T-cell (primary cell): Measurements from ENCODE around the gene MCTP1. TPM values are rescaled to one million over a fixed set of nuclear protein-coding genes. Genes with fewer than 3 reads are reported as not detected.

Source experiments
- ATAC-seq, 4 experiments: fragments of 200-7000 bp in 3 of 4; fragments of 150-1000 bp in 1 of 4; cut with Tn5 transposase; replicated peaks in 1 of 4; 1 replicate in 3 of 4; 2 replicates in 1 of 4; pipeline ENCODE4 v1.10.0; 2021; ENCODE audit warnings: moderate library complexity in 3 of 4, mild to moderate bottlenecking in 2 of 4, moderate number of reproducible peaks in 1 of 4
- CTCF ChIA-PET, 2 donors: fragments of 300-600 bp; sonication (Branson Sonifier 250); formaldehyde crosslinking; loops; one replicate each; lab custom pipeline; 2022; ENCODE audit warnings: antibody characterized with exemption in 2 of 2; lab: Charles Lee
- POLR2A ChIA-PET, 2 donors: fragments of 300-600 bp; sonication (Branson Sonifier 250); formaldehyde crosslinking; loops; one replicate each; lab custom pipeline; 2022; ENCODE audit warnings: antibody characterized with exemption in 2 of 2; lab: Charles Lee
- DNase-seq, 35 experiments: peaks; one replicate each; pipeline versions ENCODE4 v3.0.0 to v3.0.0-alpha.2; 2013 to 2023
- H3K27ac ChIP-seq: one replicate; pipeline ENCODE4 v1.5.1; 2013; ENCODE audit warnings: low read length
- H3K27me3 ChIP-seq, 2 experiments: replicated peaks in 1 of 2; 1 replicate in 1 of 2; 2 replicates in 1 of 2; pipeline versions ENCODE4 v1.6.1 to v1.7.0; 2013; ENCODE audit warnings: low read length in 1 of 2, mixed read lengths in 1 of 2; ENCODE audit not compliant: control insufficient read depth in 2 of 2, insufficient read depth in 2 of 2; ENCODE audit errors: extremely low read depth in 1 of 2
- H3K36me3 ChIP-seq, 2 donors: 1 replicate in 1 of 2; 2 replicates in 1 of 2; pipeline versions ENCODE4 v1.6.1 to v1.7.0; 2013; ENCODE audit warnings: low read length in 1 of 2; ENCODE audit not compliant: control insufficient read depth in 2 of 2, insufficient read depth in 1 of 2; ENCODE audit errors: extremely low read depth in 1 of 2
- H3K4me1 ChIP-seq, 2 experiments: 1 replicate in 1 of 2; 2 replicates in 1 of 2; pipeline versions ENCODE4 v1.6.1 to v1.7.0; 2013; ENCODE audit warnings: low read length in 2 of 2, mixed read lengths in 1 of 2; ENCODE audit not compliant: insufficient read depth in 2 of 2, control insufficient read depth in 1 of 2; ENCODE audit errors: extremely low read depth in 1 of 2
- H3K4me3 ChIP-seq, 2 donors: 1 replicate in 1 of 2; 2 replicates in 1 of 2; pipeline versions ENCODE4 v1.5.1 to v1.7.0; 2013; ENCODE audit warnings: mild to moderate bottlenecking in 2 of 2, low read length in 1 of 2, moderate library complexity in 1 of 2; ENCODE audit not compliant: control insufficient read depth in 1 of 2; ENCODE audit errors: extremely low read depth in 1 of 2
- H3K9me3 ChIP-seq: 2 replicates; pipeline ENCODE4 v1.7.0; 2013
- H3K27ac Mint-ChIP-seq, 2 donors: one replicate each; pipeline ENCODE4 v1.8.0; 2020 to 2021; ENCODE audit warnings: mild to moderate bottlenecking in 2 of 2, mixed read lengths in 2 of 2
- H3K27me3 Mint-ChIP-seq, 2 donors: one replicate each; pipeline ENCODE4 v1.8.0; 2021 to 2022; ENCODE audit warnings: mixed read lengths in 2 of 2
- H3K36me3 Mint-ChIP-seq: one replicate; pipeline ENCODE4 v1.8.0; 2021; ENCODE audit warnings: mixed read lengths
- H3K4me1 Mint-ChIP-seq, 3 donors: one replicate each; pipeline ENCODE4 v1.8.0; 2020 to 2022; ENCODE audit warnings: mixed read lengths in 3 of 3, mild to moderate bottlenecking in 1 of 3
- H3K4me3 Mint-ChIP-seq, 3 donors: one replicate each; pipeline ENCODE4 v1.8.0; 2020 to 2022; ENCODE audit warnings: mild to moderate bottlenecking in 3 of 3, mixed read lengths in 3 of 3, moderate library complexity in 3 of 3
- H3K9me3 Mint-ChIP-seq, 3 donors: one replicate each; pipeline ENCODE4 v1.8.0; 2020 to 2022; ENCODE audit warnings: mixed read lengths in 3 of 3
- WGBS: methylation state at CpG from one replicate; pipeline ENCODE4 v1.1.5; 2013; ENCODE audit warnings: missing lambda C conversion rate; ENCODE audit not compliant: insufficient coverage; 5-methylcytosine and 5-hydroxymethylcytosine counted together
- total RNA-seq, 35 experiments: library from RNA in 6 of 35; stranded (reverse) in 6 of 35; fragments of 120-200 nt in 1 of 35; gene quantifications; one replicate each; pipeline versions ENCODE4 v1.2.1 to v1.2.4 and lab custom pipeline; 2013 to 2026

MCTP1 gene
- total RNA-seq, 5 donors from 2014 or later (not counting 1 experiment from before 2014, with no cell fraction given), result 0.21 to 2.9 (median 1.7) TPM; not detected in 1

DNA sequence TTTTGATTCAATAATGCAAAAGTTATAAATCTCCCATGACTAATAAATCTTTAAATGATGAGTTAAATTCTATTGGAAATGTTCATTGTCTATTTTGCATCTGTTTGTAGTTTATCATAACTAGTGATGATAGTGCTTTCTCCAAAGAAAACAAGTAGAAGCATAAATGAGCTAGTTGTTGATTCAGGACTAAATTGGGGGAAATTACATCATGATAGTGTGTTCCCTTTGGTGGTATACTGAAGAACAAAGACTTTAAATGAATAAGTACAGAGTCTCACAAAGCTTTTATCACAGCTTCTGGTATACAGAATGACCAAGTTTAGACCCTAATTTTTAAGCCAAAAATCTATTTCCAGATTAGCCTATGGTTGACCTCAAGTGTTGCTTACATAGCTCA, 173.8 kb downstream of the MCTP1 start:
- no peak overlapping the region for H3K27ac Mint-ChIP-seq
- H3K4me1 ChIP-seq, result no peaks in the 10 kb centered on the region
- H3K27me3 Mint-ChIP-seq, result no peaks in the 10 kb centered on the region
- ChIA-PET POLR2A (no interaction called here), CTCF (no interaction called here)
- ATAC-seq (no peak), DNase-seq (no peak)
- no peaks in the 10 kb centered on the region for H3K36me3 Mint-ChIP-seq
- H3K4me1 Mint-ChIP-seq, result no peaks in the 10 kb centered on the region
- H3K4me3 Mint-ChIP-seq, result no peak overlapping the region
- no peak overlapping the region for H3K27ac ChIP-seq
- peaks cover 0 to 5% (median 0%) of the 10 kb centered on the region in 3 donors for H3K9me3 Mint-ChIP-seq
- no peaks in the 10 kb centered on the region for H3K36me3 ChIP-seq
- H3K4me3 ChIP-seq, result no peak overlapping the region
- no peaks in the 10 kb centered on the region for H3K9me3 ChIP-seq
- H3K27me3 ChIP-seq, result no peaks in the 10 kb centered on the region

DNA sequence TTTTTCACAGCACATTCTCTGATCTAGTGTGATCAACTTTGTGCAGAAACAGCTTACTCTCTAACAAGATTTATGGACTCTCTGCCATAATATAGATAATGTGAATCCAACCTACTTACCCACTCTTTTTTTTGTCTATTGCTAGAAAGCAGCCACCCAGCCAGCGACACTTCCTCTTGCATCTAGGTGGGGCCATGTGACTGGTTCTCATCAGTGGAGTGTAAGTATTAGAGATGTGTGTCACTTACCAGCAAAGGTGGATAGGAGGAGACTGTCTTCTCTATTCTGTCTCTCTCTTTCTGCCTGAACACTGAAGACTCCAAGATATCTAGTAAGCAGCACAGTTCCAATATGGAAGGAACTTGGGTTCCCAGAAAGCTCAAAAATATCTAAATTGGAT, 174.8 kb downstream of the MCTP1 start:
- CTCF ChIA-PET, result no interaction called here
- no peak for DNase-seq
- H3K9me3 Mint-ChIP-seq, result no peaks in the 10 kb centered on the region
- no peaks in the 10 kb centered on the region for H3K27me3 Mint-ChIP-seq
- Histone ChIP-seq H3K27ac (no peak overlapping the region), H3K27me3 (no peaks in the 10 kb centered on the region), H3K9me3 (no peaks in the 10 kb centered on the region), H3K4me1 (no peaks in the 10 kb centered on the region), H3K36me3 (no peaks in the 10 kb centered on the region), H3K4me3 (no peak overlapping the region)
- no CpG with 5 or more reads among the region's 1 CpG for WGBS
- no peaks in the 10 kb centered on the region for H3K4me1 Mint-ChIP-seq
- no peak overlapping the region for H3K4me3 Mint-ChIP-seq
- POLR2A ChIA-PET, result no interaction called here
- no peaks in the 10 kb centered on the region for H3K36me3 Mint-ChIP-seq
- no peak for ATAC-seq
- H3K27ac Mint-ChIP-seq, result no peak overlapping the region

DNA sequence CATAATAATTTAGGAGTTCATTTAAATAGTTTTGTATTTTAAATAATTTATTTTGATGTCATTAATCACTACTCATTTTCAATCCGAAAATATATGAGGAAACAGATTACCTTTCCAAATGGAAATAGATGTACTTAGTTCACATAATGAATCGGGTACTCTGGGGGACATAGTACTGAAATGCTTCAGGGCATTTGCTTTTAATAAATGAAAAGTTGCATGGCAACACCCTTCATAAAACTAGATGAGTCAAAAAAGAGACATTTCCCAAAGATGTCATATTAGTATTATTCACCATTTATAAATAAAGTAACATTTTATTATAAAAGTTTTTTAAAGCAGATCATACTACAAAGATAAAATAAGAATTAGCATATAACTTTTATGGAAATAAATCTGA, 177.8 kb downstream of the MCTP1 start:
- Mint-ChIP-seq H3K36me3 (no peaks in the 10 kb centered on the region), H3K27me3 (no peaks in the 10 kb centered on the region), H3K4me1 (no peaks in the 10 kb centered on the region), H3K27ac (no peak overlapping the region), H3K9me3 (no peaks in the 10 kb centered on the region), H3K4me3 (no peak overlapping the region)
- H3K27me3 ChIP-seq, result no peaks in the 10 kb centered on the region
- ChIA-PET POLR2A (interaction anchor here in 1 of 2 donors (0.6 kb wide), 1 partner anchor 164 kb away, joined by 3 read pairs; no protein-coding TSS in a partner anchor), CTCF (no interaction called here)
- H3K36me3 ChIP-seq, result no peaks in the 10 kb centered on the region
- no peaks in the 10 kb centered on the region for H3K4me1 ChIP-seq
- no peaks in the 10 kb centered on the region for H3K9me3 ChIP-seq
- H3K4me3 ChIP-seq, result no peak overlapping the region
- H3K27ac ChIP-seq, result no peak overlapping the region
- ATAC-seq (no peak), DNase-seq (no peak)
- WGBS, result no CpG with 5 or more reads among the region's 2 CpGs

DNA sequence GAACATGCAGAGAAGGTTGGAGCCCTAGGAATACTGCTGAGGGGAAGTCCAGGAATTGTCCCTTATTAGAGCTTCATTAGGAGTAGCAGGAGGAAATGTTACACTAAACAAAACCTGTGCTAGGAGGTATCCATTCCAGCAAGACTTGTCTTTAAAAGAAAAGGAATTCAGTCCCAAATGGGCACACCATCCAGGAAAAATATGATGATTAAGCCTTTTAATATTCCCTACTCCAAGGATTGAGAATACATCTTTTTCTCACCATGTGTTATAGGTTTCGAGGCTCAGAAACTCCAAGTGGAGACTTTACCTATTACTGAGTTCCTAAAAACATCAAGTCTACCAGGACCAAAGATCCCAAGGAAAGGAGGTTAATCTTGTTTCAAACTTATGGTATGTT, 179.3 kb downstream of the MCTP1 start:
- Mint-ChIP-seq H3K36me3 (no peaks in the 10 kb centered on the region), H3K9me3 (no peaks in the 10 kb centered on the region), H3K27ac (no peak overlapping the region), H3K27me3 (no peaks in the 10 kb centered on the region), H3K4me3 (no peak overlapping the region), H3K4me1 (peaks cover 0 to 2% (median 0%) of the 10 kb centered on the region in 3 donors)
- Histone ChIP-seq H3K9me3 (no peaks in the 10 kb centered on the region), H3K36me3 (no peaks in the 10 kb centered on the region), H3K27me3 (no peaks in the 10 kb centered on the region), H3K4me1 (peaks cover 0 to 3% of the 10 kb centered on the region in 2 experiments), H3K27ac (no peak overlapping the region), H3K4me3 (no peak overlapping the region)
- ChIA-PET POLR2A (no interaction called here), CTCF (interaction anchor here in 1 of 2 donors (0.6 kb wide), 1 partner anchor 16 kb away, joined by 4 read pairs; no protein-coding TSS in a partner anchor)
- no CpG with 5 or more reads among the region's 1 CpG for WGBS
- no peak for ATAC-seq
- no peak for DNase-seq

DNA sequence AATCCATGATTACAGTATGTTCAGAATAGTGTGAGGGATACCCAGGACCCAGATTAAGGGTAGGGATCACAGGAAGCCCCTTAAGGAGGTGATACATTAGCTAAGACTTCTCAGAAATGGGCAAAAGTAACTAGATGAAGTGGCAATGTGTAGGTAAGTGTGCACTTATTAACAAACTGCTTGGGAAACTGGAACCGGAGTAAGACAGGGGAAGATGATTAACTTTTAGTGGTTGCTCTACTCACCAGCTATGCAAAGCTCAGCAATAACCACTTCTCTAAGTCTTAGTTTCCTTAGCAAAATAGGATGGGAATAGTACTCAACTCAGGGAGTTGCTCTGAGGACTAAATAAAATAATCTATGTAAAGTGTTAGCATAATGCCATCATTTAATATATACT, 182.2 kb downstream of the MCTP1 start:
- H3K27ac Mint-ChIP-seq, result no peak overlapping the region
- no peak for DNase-seq
- Histone ChIP-seq H3K4me3 (no peak overlapping the region), H3K4me1 (peaks cover 0 to 5% of the 10 kb centered on the region in 2 experiments), H3K36me3 (no peaks in the 10 kb centered on the region), H3K27ac (no peak overlapping the region), H3K9me3 (no peaks in the 10 kb centered on the region), H3K27me3 (no peaks in the 10 kb centered on the region)
- ATAC-seq, result no peak
- no peaks in the 10 kb centered on the region for H3K36me3 Mint-ChIP-seq
- WGBS, result no CpG with 5 or more reads among the region's 1 CpG
- H3K9me3 Mint-ChIP-seq, result no peaks in the 10 kb centered on the region
- H3K27me3 Mint-ChIP-seq, result no peaks in the 10 kb centered on the region
- H3K4me1 Mint-ChIP-seq, result peaks cover 0 to 2% (median 0%) of the 10 kb centered on the region in 3 donors
- CTCF ChIA-PET, result no interaction called here
- POLR2A ChIA-PET, result no interaction called here
- H3K4me3 Mint-ChIP-seq, result no peak overlapping the region

DNA sequence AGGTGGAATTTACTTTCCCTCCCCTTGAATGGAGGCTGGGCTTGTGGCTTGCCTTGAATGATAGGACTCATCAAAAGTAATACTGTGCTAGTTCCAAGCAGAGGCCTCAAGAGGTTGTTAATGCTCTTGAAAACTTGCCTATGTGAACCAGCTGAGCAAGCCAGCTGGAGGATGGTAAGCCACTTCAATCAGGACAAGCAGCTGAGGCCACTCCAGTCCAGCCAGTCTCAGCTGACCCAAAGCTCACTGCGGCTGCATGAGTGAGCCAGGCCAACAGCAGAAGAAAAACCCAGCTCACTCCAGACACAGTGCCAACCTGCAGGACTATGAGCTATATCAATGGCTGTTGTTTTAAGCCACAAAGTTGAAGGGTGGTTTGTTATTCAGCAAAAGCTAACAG, 182.8 kb downstream of the MCTP1 start:
- Histone ChIP-seq H3K36me3 (no peaks in the 10 kb centered on the region), H3K9me3 (no peaks in the 10 kb centered on the region), H3K4me1 (peaks cover 0 to 5% of the 10 kb centered on the region in 2 experiments), H3K27ac (no peak overlapping the region), H3K4me3 (no peak overlapping the region), H3K27me3 (no peaks in the 10 kb centered on the region)
- ChIA-PET POLR2A (no interaction called here), CTCF (no interaction called here)
- ATAC-seq (no peak), DNase-seq (no peak)
- no peak overlapping the region for H3K27ac Mint-ChIP-seq
- H3K4me1 Mint-ChIP-seq, result peaks cover 0 to 2% (median 0%) of the 10 kb centered on the region in 3 donors
- no CpG with 5 or more reads among the region's 1 CpG for WGBS
- H3K36me3 Mint-ChIP-seq, result no peaks in the 10 kb centered on the region
- no peaks in the 10 kb centered on the region for H3K27me3 Mint-ChIP-seq
- no peak overlapping the region for H3K4me3 Mint-ChIP-seq
- no peaks in the 10 kb centered on the region for H3K9me3 Mint-ChIP-seq

DNA sequence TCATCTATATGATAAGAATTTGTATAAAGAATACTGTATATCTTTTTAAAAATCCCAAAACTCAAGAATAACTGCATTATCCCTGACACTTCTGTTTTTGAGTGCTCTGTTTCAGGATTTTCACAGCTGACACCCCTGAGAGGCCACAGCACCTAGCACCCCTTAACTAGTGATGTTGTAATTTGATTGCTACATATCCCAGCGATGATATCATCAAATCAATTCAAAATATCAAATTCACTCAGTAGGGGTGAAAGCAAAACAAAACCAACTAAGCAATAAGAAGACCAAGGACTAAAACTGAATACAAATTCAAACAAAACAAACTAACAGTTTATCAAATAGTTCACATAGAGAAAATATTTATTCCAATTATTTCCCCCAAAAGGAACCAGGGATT, 184.3 kb downstream of the MCTP1 start:
- Histone ChIP-seq H3K27me3 (no peaks in the 10 kb centered on the region), H3K4me1 (peaks cover 0 to 5% of the 10 kb centered on the region in 2 experiments), H3K27ac (no peak overlapping the region), H3K9me3 (no peaks in the 10 kb centered on the region), H3K4me3 (no peak overlapping the region), H3K36me3 (no peaks in the 10 kb centered on the region)
- Mint-ChIP-seq H3K4me1 (peaks cover 0 to 2% (median 0%) of the 10 kb centered on the region in 3 donors), H3K4me3 (no peak overlapping the region), H3K36me3 (no peaks in the 10 kb centered on the region), H3K9me3 (peaks cover 0 to 1% (median 0%) of the 10 kb centered on the region in 3 donors), H3K27me3 (no peaks in the 10 kb centered on the region), H3K27ac (no peak overlapping the region)
- no CpG with 5 or more reads among the region's 1 CpG for WGBS
- CTCF ChIA-PET, result no interaction called here
- POLR2A ChIA-PET, result no interaction called here
- ATAC-seq (no peak), DNase-seq (no peak)
